GM19468 (cell line): ENCODE data around the gene ZBTB20.

Experiments used
- ATAC-seq: cut with Tn5 transposase; IDR thresholded peaks from one replicate; pipeline ENCODE4 v1.9.1; 2021; ENCODE audit warnings: mild to moderate bottlenecking, moderate library complexity, moderate number of reproducible peaks; ENCODE audit not compliant: unreplicated experiment; ENCODE audit errors: extremely low read depth

ZBTB20 gene

GRCh38 chr3:115040246-115040645 is 106.8 kb downstream of the ZBTB20 start:
- no peak for ATAC-seq

- no peak for ATAC-seq
These were observed 108.3 kb downstream of the ZBTB20 start for GRCh38 chr3:115038817-115039216.

GRCh38 chr3:115022835-115023398 is 124.2 kb downstream of the ZBTB20 start:
- peak; percentile 23 for ATAC-seq

GRCh38 chr3:115022199-115022598 is 124.9 kb downstream of the ZBTB20 start:
- no peak for ATAC-seq

GRCh38 chr3:115021061-115021460 is 126.0 kb downstream of the ZBTB20 start:
- ATAC-seq: no peak

- no peak for ATAC-seq
These were observed 127.2 kb downstream of the ZBTB20 start for GRCh38 chr3:115019900-115020299.

GRCh38 chr3:115018694-115019093 is 128.4 kb downstream of the ZBTB20 start:
- ATAC-seq: no peak

- no peak for ATAC-seq
These were observed 139.1 kb downstream of the ZBTB20 start for GRCh38 chr3:115007966-115008365.

- ATAC-seq: no peak
These were observed 142.6 kb downstream of the ZBTB20 start for GRCh38 chr3:115004201-115005140.

- no peak for ATAC-seq
These were observed 148.0 kb downstream of the ZBTB20 start for GRCh38 chr3:114998971-114999579.

GRCh38 chr3:114994554-114995341 is 152.3 kb downstream of the ZBTB20 start:
- no peak for ATAC-seq

- no peak for ATAC-seq
These were observed 161.3 kb downstream of the ZBTB20 start for GRCh38 chr3:114985776-114986175.

- no peak for ATAC-seq
These were observed 163.8 kb downstream of the ZBTB20 start for GRCh38 chr3:114983248-114983647.

- ATAC-seq: peak; percentile 57
These were observed 172.7 kb downstream of the ZBTB20 start for GRCh38 chr3:114974387-114974786.

GRCh38 chr3:114973536-114973935 is 173.6 kb downstream of the ZBTB20 start:
- ATAC-seq: no peak

GRCh38 chr3:114967168-114967567 is 179.9 kb downstream of the ZBTB20 start:
- no peak for ATAC-seq

GRCh38 chr3:114962189-114962588 is 184.9 kb downstream of the ZBTB20 start:
- no peak for ATAC-seq

- no peak for ATAC-seq
These were observed 188.2 kb downstream of the ZBTB20 start for GRCh38 chr3:114958930-114959329.

- ATAC-seq: no peak
These were observed 193.3 kb downstream of the ZBTB20 start for GRCh38 chr3:114953800-114954199.

- ATAC-seq: no peak
These were observed 193.8 kb downstream of the ZBTB20 start for GRCh38 chr3:114953215-114953799.
